GM19043 (cell line): ENCODE results near the gene MCF2L2.
"Not testable (repeated sequence)": the region's sequence is repeated elsewhere in the genome, so short reads cannot be mapped to it uniquely, and the experiment has no call there.

Experiments
- ATAC-seq: cut with Tn5 transposase; IDR thresholded peaks from one replicate; pipeline ENCODE4 v1.9.1; 2021; ENCODE audit warnings: low read depth; ENCODE audit not compliant: unreplicated experiment

The MCF2L2 gene

DNA sequence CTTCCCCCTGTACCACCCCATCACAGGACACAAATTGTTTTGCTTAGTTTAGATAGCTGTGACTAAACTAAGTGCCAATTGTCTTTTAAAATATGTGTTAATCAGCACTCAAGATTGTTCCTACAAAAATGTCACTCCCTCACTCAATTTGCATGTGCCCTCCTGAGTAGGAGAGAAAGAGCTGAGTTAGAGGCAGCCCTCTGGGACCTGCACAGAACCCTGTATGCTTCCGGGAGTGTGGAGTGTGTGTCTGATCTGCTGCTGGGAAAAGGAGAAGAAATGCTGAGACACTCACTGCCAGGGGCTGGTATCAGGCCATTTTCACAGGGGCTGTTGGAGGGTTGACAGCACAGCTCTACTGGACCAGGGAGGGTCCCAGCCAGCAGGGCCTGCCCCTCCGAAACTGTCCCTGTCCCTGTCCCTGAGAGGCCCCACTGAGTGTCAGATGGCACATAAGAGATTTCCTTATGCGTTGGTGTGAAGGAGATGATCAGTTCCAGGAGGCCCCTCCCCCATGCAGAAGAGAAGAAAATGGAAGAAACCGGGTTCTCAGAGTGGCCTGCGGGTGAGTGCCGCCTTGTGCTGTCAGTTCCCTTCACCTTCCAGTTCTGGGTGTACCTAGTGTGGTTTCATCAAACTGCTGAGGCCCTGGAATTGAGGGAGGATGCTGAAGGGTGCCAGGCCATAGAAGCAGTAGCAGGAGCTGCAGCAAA lies 179.3 kb downstream of the MCF2L2 start:
- no peak for ATAC-seq

DNA sequence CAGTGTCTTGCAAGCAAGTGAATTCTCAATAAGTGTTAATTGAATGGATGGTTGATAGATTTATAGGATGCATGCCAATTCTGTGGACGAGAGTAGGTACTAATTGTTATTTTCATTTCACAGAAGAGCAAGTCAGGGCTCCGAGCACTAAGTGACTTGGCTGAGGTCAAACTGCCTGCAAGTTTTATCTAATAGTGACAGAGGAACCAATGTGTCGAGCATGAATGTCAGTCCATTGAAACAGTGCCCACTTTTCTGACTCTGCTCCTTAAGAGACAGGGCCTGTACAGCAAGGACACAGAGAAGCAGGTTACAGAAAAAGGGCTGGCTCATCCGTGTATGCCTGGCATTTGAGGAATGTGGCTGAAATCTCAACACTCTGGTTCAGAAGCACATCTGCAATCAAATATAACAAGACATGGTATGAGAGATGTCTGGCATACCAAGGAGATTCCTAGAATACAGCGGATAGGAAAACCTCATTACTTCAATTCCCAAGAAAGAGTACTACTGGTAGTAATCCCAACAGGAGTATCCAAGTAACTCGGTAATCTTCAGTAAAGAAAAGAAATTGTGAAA lies 181.3 kb downstream of the MCF2L2 start:
- ATAC-seq: no peak

DNA sequence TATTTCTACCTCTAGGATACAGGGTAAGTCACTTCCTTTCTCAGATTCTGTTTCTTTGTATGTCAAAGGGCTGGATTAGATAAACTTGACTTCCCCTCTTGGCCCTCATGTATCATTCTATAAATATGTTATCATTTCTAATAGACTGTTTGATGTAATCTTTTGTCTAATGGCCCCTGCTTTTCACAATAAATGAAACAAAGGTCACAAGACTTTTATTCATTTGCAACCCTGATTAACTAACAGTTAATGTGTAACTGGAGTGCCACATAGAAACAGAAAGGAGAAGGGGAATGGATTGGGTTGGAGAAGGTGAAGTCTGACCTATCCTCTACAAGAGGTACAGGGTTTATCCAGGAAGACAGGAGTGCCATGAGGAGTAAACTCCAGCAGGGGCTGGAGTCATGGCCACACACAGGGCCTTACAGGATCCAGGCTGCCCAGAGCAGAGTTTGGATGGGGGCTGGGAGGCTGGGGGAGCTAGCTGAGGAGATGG lies 183.4 kb downstream of the MCF2L2 start:
- no peak for ATAC-seq

DNA sequence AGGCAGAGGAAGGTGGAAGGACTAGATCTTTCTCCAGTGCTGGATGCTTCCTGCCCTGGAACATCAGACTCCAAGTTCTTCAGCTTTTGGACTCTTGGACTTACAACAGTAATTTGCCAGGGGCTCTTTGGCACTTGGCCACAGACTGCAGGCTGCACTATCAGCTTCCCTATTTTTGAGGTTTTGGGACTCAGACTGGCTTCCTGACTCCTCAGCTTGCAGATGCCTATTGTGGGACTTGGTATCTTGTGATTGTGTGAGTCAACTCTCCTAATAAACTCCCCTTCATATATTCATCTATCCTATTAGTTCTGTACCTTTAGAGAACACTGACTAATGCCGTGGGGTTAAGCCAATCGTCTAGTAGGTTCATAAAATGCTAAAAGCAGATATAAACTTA lies 184.2 kb downstream of the MCF2L2 start:
- ATAC-seq: no peak

DNA sequence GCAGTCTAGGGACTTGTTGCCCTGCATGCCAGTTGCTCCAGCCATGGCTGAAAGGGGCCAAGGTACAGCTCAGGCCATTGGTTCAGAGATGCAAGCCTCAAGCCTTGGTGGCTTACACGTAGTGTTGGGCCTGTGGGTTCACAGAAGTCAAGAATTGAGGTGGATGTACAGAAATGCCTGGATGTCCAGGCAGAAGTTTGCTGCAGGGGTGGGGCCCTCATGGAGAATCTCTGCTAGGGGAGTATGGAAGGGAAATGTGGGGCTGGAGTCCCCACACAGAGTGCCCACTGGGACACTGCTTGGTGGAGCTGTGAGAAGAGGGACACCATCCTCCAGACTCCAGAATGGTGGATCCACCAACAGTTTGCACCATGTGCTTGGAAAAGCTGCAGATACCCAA lies 186.0 kb downstream of the MCF2L2 start:
- no peak for ATAC-seq

DNA sequence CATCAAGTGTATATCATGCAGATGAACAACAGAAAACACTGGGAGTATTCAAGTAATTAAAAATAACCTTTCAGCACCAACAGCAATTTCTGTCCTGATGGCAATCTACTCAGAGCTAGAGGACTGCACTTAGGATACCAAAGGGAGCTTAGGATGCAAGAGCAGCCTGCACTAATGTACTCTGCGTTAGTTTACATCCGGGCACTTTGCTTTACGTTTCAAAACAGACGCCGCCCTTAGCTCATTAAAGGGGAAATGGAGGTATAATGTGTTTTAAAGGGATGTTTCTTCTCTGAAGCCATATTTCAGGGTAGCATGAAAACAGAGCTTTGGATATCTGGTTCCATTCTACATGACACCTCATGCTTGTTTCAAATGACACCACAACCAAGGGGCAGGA lies 189.4 kb downstream of the MCF2L2 start:
- no peak for ATAC-seq

DNA sequence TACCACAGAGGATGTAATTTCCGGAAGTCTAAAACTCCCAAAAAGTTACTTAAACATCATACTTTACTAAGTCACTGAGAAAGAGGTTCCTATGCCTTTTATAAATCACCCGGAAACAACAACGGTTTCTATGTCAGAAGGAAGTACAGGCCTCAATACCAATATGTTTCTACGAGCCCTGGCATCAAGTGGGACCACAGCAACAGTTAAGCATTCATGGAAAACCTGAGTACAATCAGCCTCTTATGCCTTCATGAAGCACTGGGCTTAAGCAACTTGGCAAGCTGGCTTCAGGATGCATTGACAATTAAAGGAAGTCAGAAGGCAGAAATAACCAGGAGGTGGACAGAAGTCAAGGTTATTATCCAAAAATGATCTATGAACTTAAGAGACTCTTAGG lies 194.5 kb downstream of the MCF2L2 start:
- ATAC-seq: no peak

DNA sequence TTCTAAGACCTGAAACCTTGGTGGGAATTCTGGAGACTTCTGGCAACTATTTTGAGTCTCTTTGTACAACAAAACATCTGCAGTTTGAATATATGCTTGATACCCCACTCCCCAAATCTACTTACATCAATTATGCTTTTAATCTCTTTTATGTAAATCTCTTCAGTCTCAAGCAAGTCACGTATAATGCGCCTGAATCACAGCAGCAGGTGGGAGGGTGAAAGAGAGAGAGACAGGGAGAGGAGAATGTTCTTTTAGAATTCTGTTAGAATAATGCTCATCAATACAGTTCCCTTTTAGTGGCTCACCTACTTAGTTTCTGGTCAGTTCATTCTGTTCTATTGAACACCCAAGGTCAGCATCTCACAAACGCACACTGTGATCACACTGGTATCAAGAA lies 197.6 kb downstream of the MCF2L2 start:
- no peak for ATAC-seq

DNA sequence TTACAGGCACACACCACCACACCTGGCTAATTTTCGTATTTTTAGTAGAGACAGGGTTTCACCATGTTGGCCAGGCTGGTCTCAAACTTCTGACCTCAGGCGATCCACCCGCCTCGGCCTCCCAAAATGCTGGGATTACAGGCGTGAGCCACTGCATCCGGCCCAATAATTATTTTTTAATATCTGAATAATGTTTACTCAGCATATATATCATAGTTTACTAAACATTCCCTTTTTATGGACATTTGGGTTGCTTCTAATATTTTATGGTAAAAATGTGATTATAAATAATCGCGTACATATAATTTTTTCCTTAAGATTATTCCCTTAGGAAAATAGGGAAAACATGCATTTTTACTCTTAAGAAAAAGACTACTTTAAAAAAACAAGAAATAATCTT lies 198.2 kb downstream of the MCF2L2 start:
- ATAC-seq: not testable (repeated sequence)

DNA sequence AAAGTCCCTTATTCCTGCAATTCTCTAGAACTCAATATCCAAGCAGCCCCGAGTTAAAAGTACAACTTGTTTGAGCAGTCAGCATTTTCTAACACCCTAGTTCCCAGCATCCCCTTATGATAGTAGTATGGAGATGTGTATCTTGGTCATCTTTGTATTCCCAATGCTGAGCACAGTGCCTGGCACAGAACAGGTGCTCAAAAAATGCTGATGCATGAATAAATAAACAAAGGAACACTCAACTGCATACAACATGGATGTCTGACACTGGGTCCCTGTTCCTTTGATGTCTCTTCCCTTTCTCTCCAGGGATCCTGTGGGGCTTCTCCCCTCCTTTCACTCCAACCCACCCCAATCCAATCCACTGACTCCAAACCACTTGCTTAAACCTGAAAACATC lies 199.2 kb downstream of the MCF2L2 start:
- no peak for ATAC-seq

DNA sequence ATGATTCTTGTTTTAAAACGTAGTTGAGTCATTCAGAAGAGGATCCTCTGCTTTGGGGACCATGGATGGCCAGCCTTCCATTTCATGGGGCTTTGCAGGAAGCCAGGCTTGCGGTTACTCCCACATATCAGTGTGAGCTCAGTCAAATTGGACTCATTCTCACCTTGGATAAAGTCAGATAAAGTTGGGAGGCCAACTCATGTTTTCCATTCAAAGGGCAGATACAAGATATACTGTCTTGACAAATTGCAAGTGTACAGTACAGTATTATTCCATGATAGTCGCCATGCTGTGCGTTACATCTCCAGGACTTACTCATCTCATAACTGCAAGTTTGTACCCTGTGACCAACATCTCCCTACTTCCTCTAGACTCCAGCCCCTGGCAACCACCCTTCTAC lies 200.8 kb downstream of the MCF2L2 start:
- no peak for ATAC-seq

DNA sequence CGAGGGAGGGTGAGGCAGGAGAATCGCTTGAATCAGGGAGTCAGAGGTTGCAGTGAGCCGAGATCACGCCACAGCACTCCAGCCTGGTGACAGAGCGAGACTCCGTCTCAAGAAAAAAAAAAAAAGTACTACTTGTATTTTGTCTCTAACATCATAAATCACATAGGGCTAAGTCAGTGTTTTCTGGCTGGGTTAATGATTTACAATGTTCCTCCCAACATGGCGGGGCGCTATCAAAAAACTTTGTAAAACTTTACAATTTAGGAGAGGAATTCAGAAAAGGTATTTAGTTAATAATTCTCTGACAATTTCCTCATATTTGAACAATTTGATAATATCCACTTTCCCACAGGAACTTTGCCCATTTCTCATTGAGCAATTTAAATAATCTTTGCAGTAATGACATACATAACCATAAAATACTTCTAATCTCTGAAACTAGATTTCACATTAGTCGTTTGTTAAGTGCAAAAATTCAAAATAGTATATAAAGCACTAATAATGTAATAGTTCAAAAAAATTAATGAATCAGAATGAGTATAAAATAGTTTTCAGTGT lies 202.0 kb downstream of the MCF2L2 start:
- no peak for ATAC-seq

DNA sequence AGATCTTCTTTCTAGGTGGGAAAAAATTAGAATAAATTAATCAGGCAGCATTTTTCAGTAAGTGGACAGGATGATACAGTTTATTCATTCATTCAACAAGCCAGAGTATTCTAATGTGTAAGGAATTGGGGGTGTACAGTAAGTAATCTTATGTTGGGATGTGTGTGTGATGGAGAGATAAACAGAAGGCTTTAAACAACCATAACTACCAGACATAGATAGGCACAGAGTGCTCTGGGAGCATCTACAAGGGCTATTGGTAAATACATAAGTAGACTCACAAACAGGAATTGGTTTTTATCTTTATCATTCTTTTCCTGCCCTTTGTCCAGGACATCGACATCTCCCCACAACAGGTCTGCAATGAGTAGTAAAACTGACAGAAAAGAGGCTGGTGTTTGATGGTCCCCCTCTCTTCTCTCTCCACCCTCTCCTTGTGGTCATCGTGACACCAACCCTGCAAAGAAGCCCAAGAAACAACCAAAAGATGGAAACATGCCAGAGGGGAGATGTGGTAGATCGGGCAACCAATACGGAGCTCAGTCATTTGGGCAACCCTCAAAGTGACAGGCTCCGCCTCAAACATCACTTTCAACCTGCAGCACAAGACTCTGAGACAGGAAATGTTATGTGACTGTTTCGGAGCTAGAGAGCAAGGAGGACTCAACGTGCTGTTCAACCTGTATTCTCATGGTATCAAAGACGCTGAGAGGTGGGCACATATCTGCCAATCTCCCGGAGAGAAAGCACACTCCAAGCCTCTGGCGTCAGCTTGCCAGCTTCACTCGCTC lies 204.0 kb downstream of the MCF2L2 start:
- ATAC-seq: no peak

DNA sequence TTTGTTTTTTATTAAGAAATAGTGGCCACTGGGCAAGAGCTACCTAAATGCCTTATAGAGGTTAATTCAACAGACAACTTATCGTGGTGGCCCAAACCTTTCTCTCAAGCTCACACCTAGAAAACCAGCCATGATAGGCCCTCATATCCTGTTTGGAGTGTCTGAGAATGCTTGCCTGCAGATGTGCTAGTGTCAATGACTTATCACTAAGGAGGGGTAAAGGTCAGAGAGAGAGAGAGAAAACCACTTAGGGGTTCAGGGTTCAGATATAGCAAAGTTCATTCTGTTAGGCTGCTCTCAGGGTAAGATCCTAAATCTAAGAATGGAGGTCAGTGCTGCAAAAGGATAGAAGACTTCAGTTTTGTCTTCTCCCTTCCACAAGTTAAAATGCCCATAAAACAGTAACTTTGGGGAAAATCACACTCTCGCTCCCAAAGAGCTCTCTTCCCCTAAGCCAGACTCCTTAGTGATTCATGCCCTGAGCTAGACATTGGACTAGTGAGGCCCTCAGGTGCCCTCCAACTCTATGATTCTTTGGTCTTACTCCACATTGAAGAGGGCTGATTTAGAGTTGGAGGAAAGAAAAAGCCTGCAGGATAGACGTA lies 205.7 kb downstream of the MCF2L2 start:
- no peak for ATAC-seq

DNA sequence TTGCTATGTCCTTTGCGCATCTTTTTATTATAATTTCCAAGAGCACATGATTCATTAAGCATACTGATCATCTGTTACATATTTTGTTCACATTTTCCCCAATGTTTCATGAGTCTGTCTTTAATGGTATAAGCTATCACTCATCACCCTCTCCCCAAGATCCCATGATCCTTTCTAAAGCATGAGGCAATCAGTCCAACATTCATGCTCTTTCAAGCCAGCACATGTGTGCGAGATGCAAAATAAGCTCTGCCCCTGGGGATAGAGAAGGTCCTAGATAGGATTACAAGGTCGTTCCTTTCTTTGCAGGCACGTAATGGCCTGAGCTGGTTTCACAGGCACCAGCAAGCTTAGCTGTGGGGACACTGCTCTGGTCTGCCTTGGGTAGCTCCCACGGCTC lies 207.6 kb downstream of the MCF2L2 start:
- no peak for ATAC-seq

DNA sequence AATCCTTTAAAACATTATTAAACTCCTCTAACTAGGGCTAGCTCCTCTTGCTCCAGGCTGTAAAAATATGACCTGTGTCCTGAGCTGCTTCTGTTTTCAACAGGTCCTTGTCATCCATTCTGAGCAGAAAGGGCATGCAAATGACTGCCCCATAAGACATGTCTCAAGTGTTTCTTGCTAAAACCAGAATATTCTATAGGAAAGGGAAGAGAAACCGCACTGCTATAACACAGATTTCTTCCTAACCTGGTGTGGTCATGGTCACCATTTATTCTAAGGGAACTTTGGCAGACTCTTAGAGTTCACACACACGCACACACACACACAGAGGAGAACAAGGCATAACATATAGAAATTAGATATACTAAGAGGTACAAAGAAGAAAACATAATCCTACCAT lies 209.6 kb downstream of the MCF2L2 start:
- ATAC-seq: no peak

DNA sequence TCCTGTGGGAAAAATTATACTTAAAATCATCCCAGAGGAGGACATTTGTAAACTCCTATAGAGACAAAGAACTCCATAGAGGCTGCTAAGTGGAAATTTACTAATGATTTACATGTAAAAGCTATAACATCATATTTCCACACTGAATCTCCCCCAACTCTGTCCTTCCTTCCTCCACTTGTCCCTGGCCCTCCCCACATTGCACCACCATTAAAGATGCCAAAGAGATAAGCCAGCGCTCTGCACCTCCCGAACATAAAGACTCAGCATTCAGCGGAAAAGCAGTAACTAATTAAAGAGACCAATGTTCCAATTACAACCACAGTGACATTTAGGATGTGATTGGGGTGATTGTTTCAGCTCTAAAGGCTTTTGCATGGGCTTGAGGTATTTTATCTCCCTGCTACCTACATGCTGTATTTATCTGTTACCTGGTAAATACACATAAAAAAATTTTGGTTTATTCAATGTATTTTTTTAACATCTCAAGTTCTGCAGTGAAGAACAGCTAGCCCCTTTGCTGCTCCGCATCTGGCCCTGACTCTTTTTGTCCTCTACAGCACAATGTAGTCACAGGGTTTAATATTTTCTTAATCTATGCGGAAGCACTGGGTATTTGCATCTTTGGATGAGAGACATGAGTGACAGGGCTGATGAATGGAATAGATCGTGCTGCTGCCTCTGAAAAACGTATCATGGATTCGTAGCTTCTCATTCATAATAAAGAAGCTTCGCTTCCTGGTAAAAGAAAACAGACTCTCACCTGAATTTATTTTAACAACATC lies 210.7 kb downstream of the MCF2L2 start:
- no peak for ATAC-seq

DNA sequence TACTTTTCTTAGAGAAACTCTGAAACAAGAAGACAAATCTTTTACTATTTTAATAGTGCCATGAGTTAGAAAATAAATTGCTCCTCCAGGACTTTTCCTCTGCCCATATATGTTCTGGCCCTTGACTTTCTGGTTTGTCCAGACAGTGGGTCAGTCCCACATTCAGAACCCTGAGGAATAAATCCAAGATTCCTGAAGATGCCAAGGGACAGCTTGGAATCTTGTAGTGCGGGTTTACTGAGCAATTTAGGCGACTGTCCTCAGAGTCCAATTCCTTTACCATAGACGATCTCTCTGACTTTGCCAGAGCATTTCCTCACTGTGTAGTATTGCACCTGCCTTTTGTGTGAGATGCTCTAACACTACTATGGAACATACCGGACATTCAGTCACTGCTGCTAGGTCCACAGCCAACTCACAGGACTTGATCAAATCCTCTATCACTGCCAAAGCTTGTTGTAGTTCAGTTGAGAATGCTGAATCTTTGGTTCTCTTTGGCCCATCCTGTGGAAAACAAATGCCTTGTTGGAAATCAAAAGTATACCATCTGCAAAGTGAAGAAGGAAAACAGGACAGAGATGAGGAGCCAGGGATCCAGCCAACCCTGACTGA lies 212.7 kb downstream of the MCF2L2 start:
- ATAC-seq: no peak

DNA sequence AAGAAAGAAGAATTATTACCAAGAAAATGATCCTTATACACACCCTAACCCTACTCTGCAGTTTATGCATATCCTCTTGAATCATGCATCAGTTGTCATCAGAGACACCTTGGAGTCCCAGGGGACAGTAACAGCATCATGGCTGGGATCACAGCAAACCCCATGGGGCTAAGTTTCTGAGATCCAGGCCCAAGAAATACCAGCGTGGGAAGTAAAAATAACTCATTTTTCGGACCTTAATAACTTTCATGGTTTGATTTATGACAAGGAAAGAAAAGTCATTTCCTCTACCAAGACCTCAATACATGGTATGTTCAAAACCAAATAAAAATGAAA lies 214.2 kb downstream of the MCF2L2 start:
- no peak for ATAC-seq
